Neural cell (in vitro differentiated cells): ENCODE results near the gene CRYBB1. TPM values are rescaled to one million over a fixed set of nuclear protein-coding genes. Genes with fewer than 3 reads are reported as not detected.

Source experiments
- H2AFZ ChIP-seq: fragments of 200-600, 300-800 bp; sonication (generic), shearing (Covaris generic); 2 replicates; pipeline ENCODE4 v1.6.0; 2014; ENCODE audit warnings: low read depth, mild to moderate bottlenecking, antibody characterized with exemption, low read length, moderate library complexity
- H3F3A ChIP-seq: fragments of 200-600 bp; shearing (Covaris generic); 2 replicates; pipeline ENCODE4 v1.6.1; 2016; ENCODE audit warnings: mild to moderate bottlenecking, moderate library complexity, mixed read lengths, antibody characterized with exemption, low read length; ENCODE audit not compliant: insufficient read depth, poor library complexity, severe bottlenecking
- H3K27ac ChIP-seq: fragments of 200-600, 300-800 bp; sonication (generic), shearing (Covaris generic); 2 replicates; pipeline ENCODE4 v1.5.1; 2014; ENCODE audit warnings: mild to moderate bottlenecking, low read length, moderate library complexity
- H3K27me3 ChIP-seq: fragments of 300-800, 200-600 bp; sonication (generic), shearing (Covaris generic); 2 replicates; pipeline ENCODE4 v1.6.0; 2014; ENCODE audit warnings: mild to moderate bottlenecking, low read depth, low read length, moderate library complexity; ENCODE audit not compliant: insufficient read depth
- H3K36me3 ChIP-seq: fragments of 300-800, 200-600 bp; sonication (generic), shearing (Covaris generic); 2 replicates; pipeline ENCODE4 v1.5.1; 2014; ENCODE audit warnings: mild to moderate bottlenecking, antibody characterized with exemption, low read length, moderate library complexity; ENCODE audit not compliant: insufficient read depth
- H3K4me2 ChIP-seq: fragments of 300-800, 200-600 bp; sonication (generic), shearing (Covaris generic); 2 replicates; pipeline ENCODE4 v1.6.0; 2014; ENCODE audit warnings: mild to moderate bottlenecking, low read length
- H3K4me3 ChIP-seq: fragments of 300-800, 200-600 bp; sonication (generic), shearing (Covaris generic); 2 replicates; pipeline ENCODE4 v1.5.1; 2014; ENCODE audit warnings: mild to moderate bottlenecking, low read length, moderate library complexity
- H3K79me2 ChIP-seq: fragments of 200-600 bp; shearing (Covaris generic); replicated peaks from 2 replicates; pipeline ENCODE4 v1.6.0; 2014; ENCODE audit warnings: mild to moderate bottlenecking, low read length, moderate library complexity; ENCODE audit not compliant: insufficient read depth
- H3K9ac ChIP-seq: fragments of 300-800, 200-600 bp; sonication (generic), shearing (Covaris generic); 2 replicates; pipeline ENCODE4 v1.6.1; 2016; ENCODE audit warnings: mild to moderate bottlenecking, low read length, mixed read lengths
- H3K9me2 ChIP-seq: fragments of 200-600 bp; shearing (Covaris generic); 2 replicates; pipeline ENCODE4 v1.6.1; 2016; ENCODE audit warnings: mild to moderate bottlenecking, low read length, mixed read lengths; ENCODE audit not compliant: insufficient read depth
- H3K9me3 ChIP-seq: fragments of 200-600, 300-800 bp; sonication (generic), shearing (Covaris generic); 2 replicates; pipeline ENCODE4 v1.6.1; 2016; ENCODE audit warnings: mild to moderate bottlenecking, mixed run types, low read length, moderate library complexity, mixed read lengths
- H4K20me1 ChIP-seq: fragments of 200-600 bp; shearing (Covaris generic); 2 replicates; pipeline ENCODE4 v1.6.1; 2016; ENCODE audit warnings: mild to moderate bottlenecking, mixed run types; ENCODE audit not compliant: insufficient read depth
- EP300 ChIP-seq: fragments of 450-650 bp; conservative IDR thresholded peaks from 2 replicates; pipeline ENCODE4 v1.6.1; 2014; ENCODE audit warnings: antibody characterized with exemption, mild to moderate bottlenecking, moderate library complexity; ENCODE audit not compliant: poor library complexity, severe bottlenecking
- EZH2 ChIP-seq: fragments of 200-600, 300-800 bp; shearing (Covaris generic), sonication (generic); IDR thresholded peaks from 2 replicates; pipeline ENCODE4 v1.6.1; 2014; ENCODE audit warnings: antibody characterized with exemption, low read length, borderline replicate concordance, mild to moderate bottlenecking; ENCODE audit not compliant: insufficient read depth, poor library complexity, severe bottlenecking
- MXI1 ChIP-seq: fragments of 450-650 bp; conservative IDR thresholded peaks from 2 replicates; pipeline ENCODE4 v1.6.1; 2014; ENCODE audit warnings: antibody characterized with exemption, mild to moderate bottlenecking; ENCODE audit not compliant: poor library complexity, severe bottlenecking
- POLR2AphosphoS5 ChIP-seq: IDR thresholded peaks from 2 replicates; pipeline ENCODE4 v1.6.1; 2012
- RAD21 ChIP-seq: fragments of 450-650 bp; conservative IDR thresholded peaks from 2 replicates; pipeline ENCODE4 v1.6.1; 2014; ENCODE audit warnings: antibody characterized with exemption, mild to moderate bottlenecking, moderate library complexity
- SMC3 ChIP-seq: fragments of 450-650 bp; conservative IDR thresholded peaks from 2 replicates; pipeline ENCODE4 v1.6.1; 2014; ENCODE audit warnings: antibody characterized with exemption, mild to moderate bottlenecking, moderate library complexity; ENCODE audit not compliant: poor library complexity
- TAF1 ChIP-seq: IDR thresholded peaks from 2 replicates; pipeline ENCODE4 v1.6.1; 2012; ENCODE audit warnings: low read depth
- polyA plus RNA-seq: library from polyadenylated mRNA; depleted of rRNA; stranded (reverse); fragments of >200 nt; gene quantifications from 2 replicates; pipeline ENCODE4 v1.2.3, GENCODE V29; 2014
- TF ChIP-seq, protein P1 (sequence below): IDR thresholded peaks from 2 replicates; pipeline ENCODE4 v1.6.1; 2012; ENCODE audit warnings: borderline replicate concordance
- TF ChIP-seq, protein P2 (sequence below): fragments of 450-650 bp; IDR thresholded peaks from 2 replicates; pipeline ENCODE4 v1.5.1; 2014; ENCODE audit warnings: antibody characterized with exemption, mild to moderate bottlenecking, moderate library complexity; ENCODE audit not compliant: poor library complexity, severe bottlenecking

CRYBB1 gene
- polyA plus RNA-seq, 1 donor from 2014 or later = not detected

DNA sequence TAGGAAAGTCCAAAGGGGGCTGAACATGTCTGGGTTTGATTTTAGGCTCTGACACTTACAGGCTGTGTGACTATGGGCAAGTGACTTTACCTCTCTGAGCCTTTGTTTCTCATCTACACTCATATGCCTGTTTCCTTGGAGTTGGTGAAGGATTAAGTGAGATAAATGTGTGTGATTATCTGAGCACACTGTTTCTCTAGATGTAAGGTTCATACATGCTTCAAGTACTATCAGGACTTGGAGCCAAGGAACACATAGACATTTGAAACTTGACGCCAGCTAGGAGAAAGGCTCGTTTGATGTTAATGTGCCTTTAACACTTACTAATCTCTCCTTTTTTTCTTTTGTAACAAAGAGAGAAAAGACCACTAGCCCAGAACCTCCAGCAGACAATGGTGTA, 9.7 kb downstream of the CRYBB1 start:
- Histone ChIP-seq H4K20me1 (no peaks in the 10 kb centered on the region), H3K9me3 (no peaks in the 10 kb centered on the region), H3K9ac (no peak overlapping the region), H3F3A (no peaks in the 10 kb centered on the region), H3K79me2 (no peaks in the 10 kb centered on the region), H3K4me3 (no peak overlapping the region), H3K9me2 (no peaks in the 10 kb centered on the region), H2AFZ (no peak overlapping the region), H3K4me2 (no peak overlapping the region), H3K27me3 (no peaks in the 10 kb centered on the region), H3K27ac (no peak overlapping the region), H3K36me3 (no peaks in the 10 kb centered on the region)
- TF ChIP-seq EZH2 (no peak), SMC3 (no peak), TAF1 (no peak), EP300 (no peak), POLR2AphosphoS5 (no peak), MXI1 (no peak), RAD21 (no peak)
- TF ChIP-seq, protein P1, sequence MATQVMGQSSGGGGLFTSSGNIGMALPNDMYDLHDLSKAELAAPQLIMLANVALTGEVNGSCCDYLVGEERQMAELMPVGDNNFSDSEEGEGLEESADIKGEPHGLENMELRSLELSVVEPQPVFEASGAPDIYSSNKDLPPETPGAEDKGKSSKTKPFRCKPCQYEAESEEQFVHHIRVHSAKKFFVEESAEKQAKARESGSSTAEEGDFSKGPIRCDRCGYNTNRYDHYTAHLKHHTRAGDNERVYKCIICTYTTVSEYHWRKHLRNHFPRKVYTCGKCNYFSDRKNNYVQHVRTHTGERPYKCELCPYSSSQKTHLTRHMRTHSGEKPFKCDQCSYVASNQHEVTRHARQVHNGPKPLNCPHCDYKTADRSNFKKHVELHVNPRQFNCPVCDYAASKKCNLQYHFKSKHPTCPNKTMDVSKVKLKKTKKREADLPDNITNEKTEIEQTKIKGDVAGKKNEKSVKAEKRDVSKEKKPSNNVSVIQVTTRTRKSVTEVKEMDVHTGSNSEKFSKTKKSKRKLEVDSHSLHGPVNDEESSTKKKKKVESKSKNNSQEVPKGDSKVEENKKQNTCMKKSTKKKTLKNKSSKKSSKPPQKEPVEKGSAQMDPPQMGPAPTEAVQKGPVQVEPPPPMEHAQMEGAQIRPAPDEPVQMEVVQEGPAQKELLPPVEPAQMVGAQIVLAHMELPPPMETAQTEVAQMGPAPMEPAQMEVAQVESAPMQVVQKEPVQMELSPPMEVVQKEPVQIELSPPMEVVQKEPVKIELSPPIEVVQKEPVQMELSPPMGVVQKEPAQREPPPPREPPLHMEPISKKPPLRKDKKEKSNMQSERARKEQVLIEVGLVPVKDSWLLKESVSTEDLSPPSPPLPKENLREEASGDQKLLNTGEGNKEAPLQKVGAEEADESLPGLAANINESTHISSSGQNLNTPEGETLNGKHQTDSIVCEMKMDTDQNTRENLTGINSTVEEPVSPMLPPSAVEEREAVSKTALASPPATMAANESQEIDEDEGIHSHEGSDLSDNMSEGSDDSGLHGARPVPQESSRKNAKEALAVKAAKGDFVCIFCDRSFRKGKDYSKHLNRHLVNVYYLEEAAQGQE = no peak
- TF ChIP-seq, protein P2, sequence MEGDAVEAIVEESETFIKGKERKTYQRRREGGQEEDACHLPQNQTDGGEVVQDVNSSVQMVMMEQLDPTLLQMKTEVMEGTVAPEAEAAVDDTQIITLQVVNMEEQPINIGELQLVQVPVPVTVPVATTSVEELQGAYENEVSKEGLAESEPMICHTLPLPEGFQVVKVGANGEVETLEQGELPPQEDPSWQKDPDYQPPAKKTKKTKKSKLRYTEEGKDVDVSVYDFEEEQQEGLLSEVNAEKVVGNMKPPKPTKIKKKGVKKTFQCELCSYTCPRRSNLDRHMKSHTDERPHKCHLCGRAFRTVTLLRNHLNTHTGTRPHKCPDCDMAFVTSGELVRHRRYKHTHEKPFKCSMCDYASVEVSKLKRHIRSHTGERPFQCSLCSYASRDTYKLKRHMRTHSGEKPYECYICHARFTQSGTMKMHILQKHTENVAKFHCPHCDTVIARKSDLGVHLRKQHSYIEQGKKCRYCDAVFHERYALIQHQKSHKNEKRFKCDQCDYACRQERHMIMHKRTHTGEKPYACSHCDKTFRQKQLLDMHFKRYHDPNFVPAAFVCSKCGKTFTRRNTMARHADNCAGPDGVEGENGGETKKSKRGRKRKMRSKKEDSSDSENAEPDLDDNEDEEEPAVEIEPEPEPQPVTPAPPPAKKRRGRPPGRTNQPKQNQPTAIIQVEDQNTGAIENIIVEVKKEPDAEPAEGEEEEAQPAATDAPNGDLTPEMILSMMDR = no peak

DNA sequence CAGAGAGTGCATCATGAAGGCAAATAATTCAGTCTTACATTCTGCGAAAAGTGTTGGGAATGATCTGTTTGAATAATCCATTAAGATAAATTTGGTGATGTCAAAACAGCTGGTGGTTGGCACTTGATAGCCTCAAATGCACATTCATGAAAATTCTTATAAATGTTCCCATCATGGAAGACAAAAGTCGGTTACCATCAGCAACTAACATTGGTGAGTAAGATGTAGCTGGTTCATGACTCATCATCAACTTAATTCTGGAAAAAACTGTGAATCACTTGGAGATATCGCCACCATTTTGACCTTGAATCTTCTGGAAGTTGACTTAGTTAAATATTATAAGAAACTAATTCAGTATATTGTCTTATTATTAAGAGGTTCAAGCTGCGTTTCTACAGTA, 11.2 kb downstream of the CRYBB1 start:
- Histone ChIP-seq H4K20me1 (no peaks in the 10 kb centered on the region), H3F3A (no peaks in the 10 kb centered on the region), H3K9me3 (no peaks in the 10 kb centered on the region), H3K9ac (no peak overlapping the region), H3K4me3 (no peak overlapping the region), H3K4me2 (no peak overlapping the region), H3K27me3 (no peaks in the 10 kb centered on the region), H3K27ac (no peak overlapping the region), H3K79me2 (no peaks in the 10 kb centered on the region), H3K9me2 (no peaks in the 10 kb centered on the region), H3K36me3 (no peaks in the 10 kb centered on the region), H2AFZ (no peak overlapping the region)
- TF ChIP-seq, protein P2 = no peak
